ENCODE results near the gene MROH9. TPM values are rescaled to one million over a fixed set of nuclear protein-coding genes. Genes with fewer than 3 reads are reported as not detected.

Gene MROH9
- total RNA-seq, 1 donor from 2014 or later: not detected

DNA sequence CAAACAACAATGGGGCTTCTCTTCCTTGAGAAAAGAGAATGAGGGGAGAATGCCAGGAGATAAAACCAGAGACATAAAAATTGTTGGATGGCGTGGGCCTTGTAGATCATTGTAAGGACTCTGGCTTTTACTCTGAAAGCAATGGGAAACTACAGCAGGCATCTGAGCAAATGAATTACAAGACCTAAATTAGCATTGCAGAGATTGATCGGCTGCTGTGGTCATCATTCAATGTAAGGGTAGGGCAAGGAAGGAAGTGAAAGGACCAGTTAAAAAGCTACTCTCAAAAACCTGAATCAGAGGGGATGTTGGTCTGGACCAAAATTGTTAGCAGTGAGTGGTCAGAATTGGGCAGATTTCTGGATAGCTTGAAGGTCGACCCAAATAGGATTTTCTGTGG, 176.8 kb downstream of the MROH9 start:
- Mint-ChIP-seq H3K4me3 (no peak overlapping the region), H3K36me3 (no peaks in the 10 kb centered on the region), H3K4me1 (ENCODE audit: unreplicated experiment) (no peaks in the 10 kb centered on the region), H3K9me3 (no peaks in the 10 kb centered on the region), H3K27me3 (peaks cover 7% of the 10 kb centered on the region), H3K27ac (no peak overlapping the region)
- TF ChIP-seq, protein P1, sequence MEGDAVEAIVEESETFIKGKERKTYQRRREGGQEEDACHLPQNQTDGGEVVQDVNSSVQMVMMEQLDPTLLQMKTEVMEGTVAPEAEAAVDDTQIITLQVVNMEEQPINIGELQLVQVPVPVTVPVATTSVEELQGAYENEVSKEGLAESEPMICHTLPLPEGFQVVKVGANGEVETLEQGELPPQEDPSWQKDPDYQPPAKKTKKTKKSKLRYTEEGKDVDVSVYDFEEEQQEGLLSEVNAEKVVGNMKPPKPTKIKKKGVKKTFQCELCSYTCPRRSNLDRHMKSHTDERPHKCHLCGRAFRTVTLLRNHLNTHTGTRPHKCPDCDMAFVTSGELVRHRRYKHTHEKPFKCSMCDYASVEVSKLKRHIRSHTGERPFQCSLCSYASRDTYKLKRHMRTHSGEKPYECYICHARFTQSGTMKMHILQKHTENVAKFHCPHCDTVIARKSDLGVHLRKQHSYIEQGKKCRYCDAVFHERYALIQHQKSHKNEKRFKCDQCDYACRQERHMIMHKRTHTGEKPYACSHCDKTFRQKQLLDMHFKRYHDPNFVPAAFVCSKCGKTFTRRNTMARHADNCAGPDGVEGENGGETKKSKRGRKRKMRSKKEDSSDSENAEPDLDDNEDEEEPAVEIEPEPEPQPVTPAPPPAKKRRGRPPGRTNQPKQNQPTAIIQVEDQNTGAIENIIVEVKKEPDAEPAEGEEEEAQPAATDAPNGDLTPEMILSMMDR (conservative IDR thresholded peaks at IDR 0.05): no peak
- no peak for DNase-seq (ENCODE audit: extremely low spot score, unreplicated experiment)

DNA sequence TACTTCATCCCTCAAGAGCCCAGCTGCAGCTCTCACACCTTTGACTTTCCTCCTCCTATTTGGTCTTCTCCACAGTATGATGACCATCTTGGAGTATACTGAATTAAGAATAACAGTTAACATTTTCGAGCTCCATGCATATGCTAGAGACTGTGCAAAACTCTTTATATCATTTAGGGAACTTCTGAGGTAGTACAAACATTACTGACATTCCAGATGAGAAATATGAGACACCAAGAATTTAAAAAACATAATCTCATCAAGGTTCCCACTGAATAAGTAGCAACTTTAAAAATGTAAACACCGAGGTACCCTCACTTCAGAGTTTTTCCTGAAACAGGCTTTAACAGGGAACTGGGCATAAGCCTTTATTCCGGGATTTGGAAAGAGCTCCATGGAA, 178.0 kb downstream of the MROH9 start:
- peaks cover 7% of the 10 kb centered on the region for H3K27me3 Mint-ChIP-seq
- H3K36me3 Mint-ChIP-seq: no peaks in the 10 kb centered on the region
- H3K4me1 Mint-ChIP-seq (ENCODE audit: unreplicated experiment): no peaks in the 10 kb centered on the region
- DNase-seq (ENCODE audit: extremely low spot score, unreplicated experiment): no peak
- TF ChIP-seq, protein P1 (conservative IDR thresholded peaks at IDR 0.05): no peak
- H3K9me3 Mint-ChIP-seq: no peaks in the 10 kb centered on the region
- no peak overlapping the region for H3K4me3 Mint-ChIP-seq
- no peak overlapping the region for H3K27ac Mint-ChIP-seq

Small RNA genes lying within 50 kb of the gene (microRNA-seq; reads per million reads assigned to microRNA genes)
- not detected for gene MIR1295A
- not detected for gene MIR1295B

Other genes starting within 250 kb of the MROH9 start
- 0.56 TPM in 1 of 2 replicates, not detected in the other for gene FMO3, start 155.4 kb downstream of the MROH9 start, total RNA-seq (ENCODE audit: low replicate concordance)
- gene FMO2, start 249.8 kb downstream of the MROH9 start, total RNA-seq (ENCODE audit: low replicate concordance): 0.60 TPM in 1 of 2 replicates, not detected in the other

Data from type B pancreatic cell (in vitro differentiated cells).